Bronchial epithelial cell (primary cell): ENCODE data around the gene DUSP11. TPM values are rescaled to one million over a fixed set of nuclear protein-coding genes. Genes with fewer than 3 reads are reported as not detected.

ENCODE experiments used
- DNase-seq: peaks from one replicate; pipeline ENCODE4 v3.0.0-alpha.2; 2010; ENCODE audit warnings: low read depth
- FAIRE-seq: peaks from 2 replicates; lab custom pipeline; 2011; peaks lifted over from hg19 to GRCh38; lab: Jason Lieb, UNC
- H3K27me3 ChIP-seq: 2 replicates; pipeline ENCODE4 v1.5.1; 2011; ENCODE audit warnings: low read length; ENCODE audit not compliant: control insufficient read depth, insufficient read depth
- H3K36me3 ChIP-seq: 2 replicates; pipeline ENCODE4 v1.5.1; 2011; ENCODE audit warnings: low read length; ENCODE audit not compliant: control insufficient read depth, insufficient read depth
- H3K4me3 ChIP-seq: 2 replicates; pipeline ENCODE4 v1.5.1; 2011; ENCODE audit warnings: mild to moderate bottlenecking, low read depth, low read length, control low read depth
- CTCF ChIP-seq: IDR thresholded peaks from 2 replicates; pipeline ENCODE4 v1.5.1; 2011; ENCODE audit warnings: mild to moderate bottlenecking, moderate library complexity, low read length, control low read depth, inconsistent platforms; ENCODE audit not compliant: insufficient read depth, severe bottlenecking
- total RNA-seq: library from RNA; depleted of rRNA; stranded (reverse); fragments of >200 nt; gene quantifications from 2 replicates; pipeline ENCODE4 v1.2.1, GENCODE V29; 2014

DUSP11 gene
- total RNA-seq, 1 donor from 2014 or later, result 28.4 TPM

- no peak for FAIRE-seq
- peaks cover 5% of the 10 kb centered on the region for H3K36me3 ChIP-seq
- H3K4me3 ChIP-seq, result no peak overlapping the region
- no peak for TF ChIP-seq CTCF
- DNase-seq, result peak; percentile 99
- no peaks in the 10 kb centered on the region for H3K27me3 ChIP-seq
These were observed 2.9 kb downstream of the DUSP11 start for GRCh38 chr2:73776869-73777519.

GRCh38 chr2:73776381-73776780, 3.5 kb downstream of the DUSP11 start:
- DNase-seq, result peak; percentile 87
- Histone ChIP-seq H3K36me3 (peaks cover 5% of the 10 kb centered on the region), H3K4me3 (no peak overlapping the region), H3K27me3 (no peaks in the 10 kb centered on the region)
- FAIRE-seq, result no peak
- TF ChIP-seq CTCF, result no peak

GRCh38 chr2:73772819-73773218, 7.1 kb downstream of the DUSP11 start:
- DNase-seq (no peak), FAIRE-seq (no peak)
- H3K36me3 ChIP-seq, result peaks cover 9% of the 10 kb centered on the region
- TF ChIP-seq CTCF, result no peak
- H3K27me3 ChIP-seq, result no peaks in the 10 kb centered on the region
- no peak overlapping the region for H3K4me3 ChIP-seq

GRCh38 chr2:73770725-73771124, 9.2 kb downstream of the DUSP11 start:
- TF ChIP-seq CTCF, result no peak
- DNase-seq (no peak), FAIRE-seq (no peak)
- no peak overlapping the region for H3K4me3 ChIP-seq
- H3K27me3 ChIP-seq, result no peaks in the 10 kb centered on the region
- peaks cover 9% of the 10 kb centered on the region for H3K36me3 ChIP-seq

- Histone ChIP-seq H3K36me3 (peaks cover 16% of the 10 kb centered on the region), H3K27me3 (no peaks in the 10 kb centered on the region), H3K4me3 (no peak overlapping the region)
- DNase-seq (no peak), FAIRE-seq (no peak)
- no peak for TF ChIP-seq CTCF
These were observed 12.9 kb downstream of the DUSP11 start for GRCh38 chr2:73766994-73767393.

GRCh38 chr2:73766349-73766748, 13.6 kb downstream of the DUSP11 start:
- Histone ChIP-seq H3K27me3 (no peaks in the 10 kb centered on the region), H3K4me3 (no peak overlapping the region), H3K36me3 (peaks cover 16% of the 10 kb centered on the region)
- TF ChIP-seq CTCF, result no peak
- DNase-seq, result no peak
- FAIRE-seq, result no peak
